IMR-90 (cell line): Measurements from ENCODE around the gene CDK17. TPM values are rescaled to one million over a fixed set of nuclear protein-coding genes. Genes with fewer than 3 reads are reported as not detected.
"Not testable (repeated sequence)": the region's sequence is repeated elsewhere in the genome, so short reads cannot be mapped to it uniquely, and the experiment has no call there.

ENCODE experiments used
- ATAC-seq: fragments of 200-7000 bp; cut with Tn5 transposase; 2 replicates; pipeline ENCODE4 v1.9.1; 2020; ENCODE audit warnings: low read depth, mild to moderate bottlenecking, moderate library complexity
- BruUV-seq: library from RNA; stranded (reverse); fragments of 400-500 nt; replicated peaks from 2 replicates; lab custom pipeline; 2021; lab: Mats Ljungman, UMichigan
- CTCF ChIA-PET: fragments of 300-600 bp; formaldehyde crosslinking; extraction: SDS; loops from one replicate; lab custom pipeline; 2021; ENCODE audit warnings: antibody characterized with exemption; lab: Yijun Ruan, JAX
- POLR2A ChIA-PET: fragments of 300-600 bp; sonication (Branson Sonifier 250); formaldehyde crosslinking; loops from one replicate; lab custom pipeline; 2022; ENCODE audit warnings: antibody characterized with exemption; ENCODE audit not compliant: unreplicated experiment; lab: Charles Lee
- DNase-seq: peaks from one replicate; pipeline ENCODE4 v3.0.0; 2013
- H2AFZ ChIP-seq: replicated peaks from 2 replicates; pipeline ENCODE3; 2013; ENCODE audit warnings: low read length, mild to moderate bottlenecking; ENCODE audit not compliant: poor library complexity
- H2AK5ac ChIP-seq: 2 replicates; pipeline ENCODE4 v1.6.1; 2013; ENCODE audit warnings: low read depth, low read length, inconsistent platforms
- H2AK9ac ChIP-seq: replicated peaks from 2 replicates; pipeline ENCODE3; 2013; ENCODE audit warnings: mild to moderate bottlenecking, low read depth, low read length, moderate library complexity; ENCODE audit not compliant: poor library complexity
- H2BK120ac ChIP-seq: 2 replicates; pipeline ENCODE4 v1.6.1; 2013; ENCODE audit warnings: low read depth, low read length, inconsistent platforms
- H2BK15ac ChIP-seq: 3 replicates; pipeline ENCODE4 v1.6.1; 2013; ENCODE audit warnings: low read depth, low read length, inconsistent platforms
- H2BK20ac ChIP-seq: 2 replicates; pipeline ENCODE4 v1.6.1; 2013; ENCODE audit warnings: low read depth, mild to moderate bottlenecking, inconsistent platforms, low read length, moderate library complexity
- H2BK5ac ChIP-seq: 2 replicates; pipeline ENCODE4 v1.6.1; 2013; ENCODE audit warnings: mild to moderate bottlenecking, low read depth, low read length, inconsistent platforms; ENCODE audit not compliant: poor library complexity, severe bottlenecking
- H3K14ac ChIP-seq: replicated peaks from 2 replicates; pipeline ENCODE4 v1.6.1; 2013; ENCODE audit warnings: low read depth, low read length, inconsistent platforms
- H3K18ac ChIP-seq: 2 replicates; pipeline ENCODE4 v1.6.1; 2013; ENCODE audit warnings: low read depth, low read length, control low read depth
- H3K23ac ChIP-seq: 2 replicates; pipeline ENCODE4 v1.6.1; 2013; ENCODE audit warnings: low read depth, low read length, inconsistent platforms
- H3K27ac ChIP-seq: 2 replicates; pipeline ENCODE4 v1.5.1; 2013; ENCODE audit warnings: mild to moderate bottlenecking, control low read depth, low read length; ENCODE audit not compliant: insufficient read depth
- H3K27me3 ChIP-seq: 2 replicates; pipeline ENCODE4 v1.6.1; 2013; ENCODE audit warnings: low read length; ENCODE audit not compliant: control insufficient read depth, insufficient read depth
- H3K36me3 ChIP-seq: 2 replicates; pipeline ENCODE4 v1.6.1; 2013; ENCODE audit warnings: low read length, mixed read lengths; ENCODE audit not compliant: control insufficient read depth, insufficient read depth
- H3K4ac ChIP-seq: 2 replicates; pipeline ENCODE4 v1.6.1; 2013; ENCODE audit warnings: low read depth, low read length, inconsistent platforms
- H3K4me1 ChIP-seq: 2 replicates; pipeline ENCODE4 v1.6.1; 2013; ENCODE audit warnings: low read length, mixed read lengths; ENCODE audit not compliant: control insufficient read depth, insufficient read depth
- H3K4me2 ChIP-seq: 2 replicates; pipeline ENCODE4 v1.6.1; 2013; ENCODE audit warnings: low read depth, mild to moderate bottlenecking, control low read depth, low read length, moderate library complexity
- H3K4me3 ChIP-seq: 2 replicates; pipeline ENCODE4 v1.5.1; 2013; ENCODE audit warnings: low read depth, mild to moderate bottlenecking, control low read depth, low read length, moderate library complexity; ENCODE audit not compliant: insufficient read depth
- H3K56ac ChIP-seq: 2 replicates; pipeline ENCODE4 v1.6.1; 2013; ENCODE audit warnings: low read length, inconsistent platforms; ENCODE audit not compliant: insufficient read depth; ENCODE audit errors: extremely low read depth
- H3K79me1 ChIP-seq, 2 experiments: 2 replicates each; pipeline ENCODE4 v1.6.1; 2013; ENCODE audit warnings: low read length in 2 of 2, inconsistent platforms in 1 of 2, low read depth in 1 of 2
- H3K9ac ChIP-seq: 2 replicates; pipeline ENCODE4 v1.6.1; 2013; ENCODE audit warnings: low read depth, low read length, control low read depth
- H3K9me1 ChIP-seq: 2 replicates; pipeline ENCODE4 v1.6.1; 2013; ENCODE audit warnings: low read length, inconsistent platforms; ENCODE audit not compliant: insufficient read depth
- H3K9me3 ChIP-seq: 2 replicates; pipeline ENCODE4 v1.6.1; 2013; ENCODE audit warnings: low read length; ENCODE audit not compliant: control insufficient read depth, insufficient read depth
- H4K20me1 ChIP-seq: 2 replicates; pipeline ENCODE4 v1.6.1; 2013; ENCODE audit warnings: low read length, inconsistent platforms; ENCODE audit not compliant: insufficient read depth
- H4K5ac ChIP-seq: 2 replicates; pipeline ENCODE4 v1.6.1; 2013; ENCODE audit warnings: mild to moderate bottlenecking, low read depth, low read length, control low read depth
- H4K8ac ChIP-seq, 2 experiments: 2 replicates each; pipeline ENCODE4 v1.6.1; 2013; ENCODE audit warnings: low read depth in 2 of 2, low read length in 2 of 2, control low read depth in 1 of 2, inconsistent platforms in 1 of 2
- H4K91ac ChIP-seq: 2 replicates; pipeline ENCODE4 v1.6.1; 2013; ENCODE audit warnings: low read depth, low read length, inconsistent platforms; ENCODE audit not compliant: insufficient read depth
- WGBS, 2 experiments: methylation state at CpG; one replicate each; pipeline versions ENCODE4 v1.1.5 to v1.1.7; 2013; ENCODE audit warnings: missing lambda C conversion rate in 2 of 2; ENCODE audit not compliant: insufficient read length in 1 of 2; ENCODE audit errors: extremely low coverage in 2 of 2; 5-methylcytosine and 5-hydroxymethylcytosine counted together
- dilution Hi-C: fragments of 300-500 bp; cut with HindIII; formaldehyde crosslinking; loops from one replicate; pipeline ENCODE4 v1.14.3; 2018; ENCODE audit warnings: low sequenced_read_pairs; ENCODE audit not compliant: unreplicated experiment
- in situ Hi-C: fragments of 300-500 bp; cut with MboI; formaldehyde crosslinking; loops from 3 replicates; pipeline ENCODE4 v1.14.3; 2019; ENCODE audit warnings: low sequenced_read_pairs, inconsistent platforms, mixed read lengths
- intact Hi-C: fragments of 100-400 bp; cut with micrococcal nuclease; formaldehyde crosslinking; loops from 2 replicates; pipeline ENCODE4 v1.10.0; 2022
- polyA plus RNA-seq, 3 experiments: library from polyadenylated mRNA; depleted of rRNA; stranded (reverse); fragments of >200 nt; gene quantifications; 2 replicates each; pipeline ENCODE4 v1.2.3, GENCODE V29; 2012; ENCODE audit warnings: low replicate concordance in 1 of 3
- total RNA-seq: library from RNA; depleted of rRNA; stranded (reverse); fragments of >200 nt; gene quantifications from 2 replicates; pipeline ENCODE4 v1.2.3, GENCODE V29; 2012

The CDK17 gene
- total and polyA plus RNA-seq, 2 of the 4 experiments (the other 2 are of a cell fraction) = 14.5 to 50.2 TPM

GRCh38 chr12:96417688-96418087, 17.4 kb upstream of the CDK17 start:
- H2AK9ac ChIP-seq, intact Hi-C loops, H3K56ac ChIP-seq, H3K18ac ChIP-seq, H2AK5ac ChIP-seq, dilution Hi-C loops, H2BK20ac ChIP-seq, H4K5ac ChIP-seq, H3K27ac ChIP-seq, H2AFZ ChIP-seq, H3K4me2 ChIP-seq, H2BK120ac ChIP-seq, H4K20me1 ChIP-seq, H3K4ac ChIP-seq, H3K4me1 ChIP-seq, H2BK5ac ChIP-seq, H3K14ac ChIP-seq, H3K4me3 ChIP-seq, H3K9ac ChIP-seq, BruUV-seq, ATAC-seq, H4K8ac ChIP-seq, H3K79me1 ChIP-seq, DNase-seq, H3K27me3 ChIP-seq, H3K23ac ChIP-seq, H3K36me3 ChIP-seq, H2BK15ac ChIP-seq, in situ Hi-C loops, H3K9me3 ChIP-seq, H3K9me1 ChIP-seq, H4K91ac ChIP-seq, CTCF ChIA-PET: not testable (repeated sequence)
- WGBS, 2 experiments = no CpG with 5 or more reads among the region's 2 CpGs
- POLR2A ChIA-PET = interaction anchor here (0.6 kb wide), 1 partner anchor 10 kb away, joined by 9 read pairs; no protein-coding TSS in a partner anchor
